NCI-H128 (cell line): ENCODE measurements around the gene PAF1.
"Not testable (repeated sequence)": the region's sequence is repeated elsewhere in the genome, so short reads cannot be mapped to it uniquely, and the experiment has no call there.

Source experiments
- DNase-seq: peaks from one replicate; lab custom pipeline; 2025; ENCODE audit not compliant: unreplicated experiment; lab: John Stamatoyannopoulos, UW

Gene PAF1

DNA sequence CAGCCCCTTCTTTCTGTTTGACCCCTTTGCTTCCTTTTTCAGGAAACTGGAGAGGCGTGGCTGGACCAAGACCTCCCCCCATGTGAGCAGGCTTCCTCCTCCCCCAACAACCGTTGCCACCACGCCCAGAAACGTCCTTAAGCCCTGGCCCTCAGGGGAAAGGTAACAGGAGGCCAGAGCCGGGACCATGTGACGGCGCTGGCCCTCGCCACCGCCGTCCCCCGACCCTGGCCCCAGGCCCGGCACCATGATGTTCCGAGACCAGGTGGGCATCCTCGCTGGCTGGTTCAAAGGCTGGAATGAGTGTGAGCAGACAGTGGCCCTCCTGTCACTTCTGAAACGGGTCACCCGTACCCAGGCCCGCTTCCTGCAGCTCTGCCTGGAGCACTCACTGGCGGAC, 34.3 kb downstream of the PAF1 start:
- no peak for DNase-seq

DNA sequence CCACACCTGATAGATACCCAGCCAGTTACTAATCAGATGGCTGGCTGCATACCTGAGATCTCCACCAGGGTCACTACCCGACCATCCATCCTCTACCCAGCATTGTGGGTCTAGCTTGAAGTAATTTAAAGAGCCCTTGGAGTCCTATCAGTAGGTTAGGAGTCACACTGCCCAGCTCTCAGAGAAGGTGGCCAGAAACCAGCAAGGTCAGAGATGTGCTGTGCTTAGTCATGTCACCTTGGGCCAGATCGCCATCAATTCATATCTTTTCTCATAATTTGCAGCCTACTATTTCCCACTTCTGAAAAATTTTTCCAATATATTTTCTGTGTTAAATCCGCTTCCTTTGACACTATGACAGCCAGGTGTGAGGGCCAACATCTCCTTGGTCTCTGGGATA, 34.8 kb downstream of the PAF1 start:
- no peak for DNase-seq

DNA sequence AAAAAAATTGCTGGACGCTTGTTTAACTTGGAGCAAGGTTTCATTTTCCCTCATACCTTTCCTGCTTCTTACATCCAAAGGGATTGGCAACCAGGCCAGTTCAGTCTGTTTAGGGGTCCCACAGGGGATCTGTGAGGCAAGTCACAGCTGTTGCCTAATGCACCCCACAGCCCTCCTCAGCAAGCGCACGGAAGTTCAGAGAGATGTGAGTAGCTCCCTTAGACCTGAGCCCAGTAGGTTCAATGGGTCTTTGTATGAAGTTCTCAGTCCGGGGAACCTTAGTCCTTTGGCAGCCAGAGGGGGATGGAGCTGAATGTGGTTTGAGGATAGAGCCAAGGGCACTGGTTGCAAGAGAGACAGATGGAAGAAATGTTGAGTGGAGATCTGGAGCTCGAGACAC, 35.7 kb downstream of the PAF1 start:
- no peak for DNase-seq

DNA sequence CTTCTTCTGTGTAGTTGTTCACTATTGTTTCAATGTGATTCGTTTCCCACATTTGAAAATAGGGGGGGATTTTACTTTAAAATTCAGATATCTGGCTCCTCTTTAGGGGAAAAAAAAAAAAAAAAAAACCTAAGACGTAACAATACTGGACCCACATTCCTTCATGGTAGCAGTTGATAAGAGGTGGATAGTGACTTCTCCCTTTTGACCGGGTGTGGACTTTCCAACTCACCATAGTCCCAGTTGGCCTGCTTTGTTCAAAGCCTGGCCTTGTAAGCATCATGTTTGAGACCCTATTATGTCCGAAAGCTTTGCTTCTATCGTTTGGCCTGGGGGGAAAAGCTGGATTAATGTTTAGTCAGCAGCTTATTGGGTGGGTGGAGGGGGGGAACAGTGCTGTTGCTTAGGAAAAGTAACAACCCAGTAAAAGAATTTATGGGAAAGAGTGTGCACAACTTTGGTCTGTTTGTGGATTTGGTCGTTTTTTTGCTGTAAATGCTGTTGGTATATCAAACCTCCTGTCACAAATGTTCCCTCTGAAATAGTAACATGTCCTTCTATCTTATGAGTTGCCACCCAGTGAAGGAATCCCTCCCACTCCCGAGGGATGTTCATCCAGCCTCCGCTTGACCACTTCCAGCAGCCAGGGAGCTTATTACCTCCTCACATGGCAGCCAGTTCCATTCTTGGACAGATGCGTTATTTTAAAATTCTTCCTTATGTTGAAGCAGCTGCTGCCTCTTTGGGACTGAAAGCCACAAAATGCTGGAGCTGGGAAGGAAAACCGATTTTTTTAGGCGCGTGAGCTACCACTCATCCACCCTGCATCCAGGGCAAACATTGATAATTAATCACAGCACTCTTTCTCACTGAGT, 38.3 kb downstream of the PAF1 start:
- no peak for DNase-seq

DNA sequence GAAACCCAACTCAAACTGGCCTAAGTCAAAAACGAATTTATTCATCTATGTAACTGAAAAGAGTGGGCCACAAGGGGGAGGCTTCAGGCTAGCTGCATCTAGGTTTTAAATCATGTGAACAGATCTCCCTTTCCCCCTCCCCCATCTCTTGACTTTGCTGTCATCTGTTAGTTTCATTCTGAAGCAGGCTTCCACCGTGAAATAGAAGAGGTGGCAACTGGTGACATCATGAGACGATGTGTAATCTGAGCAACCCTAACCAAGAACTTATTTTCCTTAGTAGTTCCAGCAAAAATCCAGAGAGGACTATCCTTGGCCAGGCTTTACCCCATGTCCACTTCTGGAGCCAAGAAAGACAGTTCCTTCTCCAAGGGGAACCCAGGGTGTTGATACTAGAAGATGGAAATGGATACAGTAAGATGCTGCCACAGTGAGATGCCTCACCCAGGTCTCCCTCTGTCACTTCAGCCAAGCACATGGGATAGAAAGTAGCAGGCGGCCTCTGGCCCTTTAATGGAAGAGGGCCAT, 39.3 kb downstream of the PAF1 start:
- DNase-seq: no peak

DNA sequence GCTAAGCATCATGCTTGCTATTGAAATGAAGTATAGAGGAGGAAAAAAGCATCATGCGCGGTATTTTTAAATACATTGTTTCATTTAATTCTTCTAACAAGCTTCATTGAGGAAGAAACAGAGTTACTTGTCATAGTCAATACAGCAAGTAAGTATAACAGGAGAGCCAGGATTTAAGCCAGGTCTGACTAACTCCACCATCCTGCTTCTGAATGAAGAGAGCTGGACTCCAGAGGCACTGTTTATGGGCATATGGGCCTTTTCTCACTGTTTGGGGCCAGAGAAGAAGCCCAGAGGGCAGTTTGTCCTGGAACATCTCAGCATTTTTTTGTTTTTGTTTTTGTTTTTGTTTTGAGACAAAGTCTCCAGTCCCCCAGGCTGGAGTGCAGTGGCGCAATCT, 40.8 kb downstream of the PAF1 start:
- no peak for DNase-seq

DNA sequence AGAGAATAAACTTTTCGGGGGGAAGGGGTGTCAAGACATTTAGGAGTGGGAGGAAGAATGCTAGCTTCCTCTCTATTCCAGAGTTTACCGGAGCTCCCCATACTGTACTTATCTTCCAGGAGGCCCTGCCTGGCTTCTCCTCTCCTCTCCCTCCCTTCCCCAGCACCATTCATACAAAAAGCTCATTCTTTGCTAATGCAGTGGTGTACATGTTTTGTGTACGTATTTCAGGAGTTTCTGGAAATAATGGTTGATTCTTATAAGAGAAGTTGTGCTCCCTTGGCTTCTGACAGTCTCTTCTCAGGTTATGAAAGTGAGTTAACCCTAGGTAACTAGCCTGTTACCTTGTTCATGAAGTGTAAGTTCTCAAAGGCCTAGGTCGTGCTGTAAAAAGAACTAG, 41.6 kb downstream of the PAF1 start:
- no peak for DNase-seq

DNA sequence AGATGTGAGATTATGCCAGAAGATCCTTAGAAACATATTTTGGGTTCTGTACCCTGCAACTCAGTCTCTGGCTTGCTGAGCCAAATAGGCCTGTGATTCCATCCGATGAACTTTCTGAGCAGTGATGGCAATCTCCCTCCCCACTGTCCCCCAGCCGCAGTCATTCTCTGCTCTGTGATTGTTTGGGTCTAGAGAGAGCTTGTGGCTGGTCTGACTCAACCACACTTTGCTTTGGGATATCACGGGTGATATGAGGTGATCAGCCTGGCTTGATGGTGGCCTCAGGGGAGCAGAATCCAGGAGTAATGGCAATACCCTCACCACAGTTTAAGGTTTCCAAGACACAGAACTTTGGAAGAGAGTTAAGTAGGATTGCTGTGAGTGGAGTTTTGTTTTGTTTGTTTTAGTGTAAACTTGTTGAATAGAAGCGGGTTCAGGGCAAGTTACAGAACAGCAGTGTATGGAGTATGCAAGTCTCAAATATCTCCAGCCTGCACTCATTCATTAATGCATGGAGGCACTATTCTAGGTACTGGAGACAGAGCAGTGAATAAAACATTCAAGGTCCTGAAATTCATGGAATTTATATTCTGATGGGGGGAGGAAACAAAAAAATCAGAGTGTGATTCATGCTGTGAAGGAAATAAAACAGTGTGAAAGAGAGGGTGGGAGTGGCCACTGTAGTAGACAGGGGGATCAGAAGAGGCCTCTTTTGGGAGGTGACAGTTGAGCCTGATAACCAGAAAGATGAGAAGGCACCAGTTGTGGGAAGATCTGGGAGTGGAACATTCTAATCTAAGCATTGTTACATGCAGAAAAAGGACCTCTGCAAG, 43.4 kb downstream of the PAF1 start:
- no peak for DNase-seq

DNA sequence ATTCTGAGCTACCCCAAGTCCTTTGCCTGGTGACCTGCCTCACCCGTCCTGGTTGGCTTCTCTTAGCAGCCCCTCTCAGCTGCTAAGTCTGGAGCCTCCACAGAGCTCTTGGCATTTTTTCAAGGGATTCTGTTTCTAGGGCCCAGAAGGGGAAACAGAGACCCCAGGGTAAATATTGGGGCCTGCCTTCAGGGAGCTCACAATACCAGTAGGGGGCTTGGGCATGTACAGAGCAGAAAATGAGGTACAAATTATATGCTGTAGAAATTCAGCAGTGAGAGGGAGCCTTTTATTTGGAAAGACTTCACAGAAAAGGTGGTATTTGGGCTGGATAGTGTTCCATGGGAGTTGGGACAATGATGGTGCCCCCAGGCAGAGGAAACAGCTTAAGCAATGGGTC, 45.0 kb downstream of the PAF1 start:
- no peak for DNase-seq

DNA sequence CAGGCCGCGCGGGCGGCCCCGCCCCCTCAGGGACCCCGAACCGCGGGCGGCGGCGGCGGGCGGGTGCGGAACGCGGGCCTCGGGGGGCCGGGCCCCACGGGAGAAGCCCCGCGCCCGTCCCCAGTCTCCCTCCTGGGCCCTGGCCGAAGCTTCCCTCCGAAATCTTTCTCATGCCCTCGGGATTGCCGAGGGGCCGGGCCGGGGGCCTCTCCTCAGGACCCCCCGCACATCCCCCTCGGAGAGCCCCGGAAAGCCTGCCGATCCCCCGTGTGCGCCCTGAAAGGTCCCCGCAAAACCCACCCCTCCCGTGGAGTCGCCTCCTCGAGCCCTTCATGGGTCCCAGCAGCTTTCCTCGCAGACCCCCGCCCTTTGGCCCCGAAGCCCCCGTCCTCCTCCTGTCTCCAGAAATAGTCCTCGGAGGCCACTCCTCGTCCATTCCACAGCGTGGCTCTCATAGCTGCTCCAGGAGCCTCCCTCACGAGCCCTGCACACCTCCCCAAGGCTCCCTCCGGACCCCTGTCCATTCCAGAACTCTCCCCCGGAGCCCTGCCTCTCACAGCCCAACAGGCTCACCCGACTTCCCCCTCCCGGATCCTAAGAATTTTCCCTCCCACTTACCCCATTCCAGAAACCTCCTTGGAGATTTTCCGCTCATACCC, 48.1 kb downstream of the PAF1 start:
- no peak for DNase-seq

DNA sequence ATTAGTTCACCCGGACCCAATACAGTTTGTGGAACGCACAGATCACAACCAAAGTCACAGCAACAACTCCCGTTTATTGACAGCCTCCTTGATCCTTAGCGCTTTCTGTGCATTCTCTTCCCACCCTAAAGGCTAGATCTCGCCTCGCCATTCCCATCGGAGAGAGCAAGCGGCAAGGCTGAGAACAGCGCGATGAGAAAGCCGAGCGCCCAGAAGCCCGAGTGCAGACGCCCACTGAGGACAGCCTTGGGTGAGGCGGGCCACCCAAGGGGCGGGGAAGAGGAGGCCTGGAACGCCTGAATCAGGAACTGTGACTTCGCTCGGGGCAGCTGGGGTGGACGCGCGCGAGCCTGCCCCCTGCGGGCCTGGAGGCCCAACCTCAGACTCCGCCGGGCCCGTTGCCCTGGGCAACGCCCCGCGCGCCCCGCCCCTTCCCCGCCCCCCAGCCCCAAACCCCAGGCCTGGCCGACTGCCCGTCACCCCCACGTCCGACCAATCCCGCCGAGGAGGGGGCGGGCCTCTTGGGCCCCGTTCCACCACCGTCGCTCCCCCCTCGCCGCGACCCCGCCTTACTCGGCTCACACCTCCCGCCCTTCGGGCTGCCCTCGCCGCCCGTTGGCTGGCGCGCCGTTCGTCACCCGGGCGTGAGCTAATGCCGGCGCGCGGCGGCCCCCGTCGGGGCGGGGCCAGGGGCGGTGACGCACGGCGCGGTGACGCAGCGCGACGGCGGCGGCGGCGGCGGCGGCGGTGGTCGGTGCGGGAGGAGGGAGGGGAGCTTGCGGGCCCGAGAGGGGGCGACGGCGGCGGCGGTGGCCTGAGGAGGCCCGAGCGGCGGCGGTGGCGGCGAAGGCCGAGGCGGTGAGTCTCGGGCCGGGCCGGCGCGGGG, 48.9 kb downstream of the PAF1 start, which contains the start of gene SAMD4B:
Gene SAMD4B, plus strand, starts transcription at position 703 of the 886 bp plus-strand sequence. CDS start 14,473 bp downstream, outside the sequence.
- peak; percentile 97 for DNase-seq

DNA sequence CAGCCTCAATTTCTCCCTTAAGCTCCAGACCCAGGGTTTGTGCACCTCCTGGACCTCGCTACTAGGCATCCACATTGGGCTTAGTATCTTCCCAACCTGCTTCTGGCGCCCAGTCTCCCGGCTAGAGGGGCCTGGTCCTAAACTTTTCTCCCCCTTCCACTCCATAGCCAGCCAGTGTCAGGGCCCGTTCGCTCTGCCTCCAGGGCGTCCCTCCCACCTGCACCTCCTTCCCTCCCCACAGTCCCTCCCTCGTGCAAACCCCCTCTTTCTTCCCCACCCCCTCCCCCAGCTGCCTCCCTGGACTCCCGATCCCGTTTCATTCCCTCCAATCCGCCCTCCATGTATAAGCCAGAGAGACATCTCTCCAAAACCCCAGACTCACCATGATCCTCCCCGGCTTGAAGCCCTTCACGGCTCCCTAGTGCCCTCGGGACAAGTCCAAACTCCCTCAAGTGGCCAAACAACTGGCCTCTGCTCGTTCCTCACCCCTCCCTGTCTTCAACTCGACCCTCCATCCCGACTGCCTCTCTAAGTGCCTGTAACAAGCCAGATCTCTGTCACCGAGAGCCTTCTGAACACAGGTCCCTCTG, 49.7 kb downstream of the PAF1 start:
- no peak for DNase-seq

DNA sequence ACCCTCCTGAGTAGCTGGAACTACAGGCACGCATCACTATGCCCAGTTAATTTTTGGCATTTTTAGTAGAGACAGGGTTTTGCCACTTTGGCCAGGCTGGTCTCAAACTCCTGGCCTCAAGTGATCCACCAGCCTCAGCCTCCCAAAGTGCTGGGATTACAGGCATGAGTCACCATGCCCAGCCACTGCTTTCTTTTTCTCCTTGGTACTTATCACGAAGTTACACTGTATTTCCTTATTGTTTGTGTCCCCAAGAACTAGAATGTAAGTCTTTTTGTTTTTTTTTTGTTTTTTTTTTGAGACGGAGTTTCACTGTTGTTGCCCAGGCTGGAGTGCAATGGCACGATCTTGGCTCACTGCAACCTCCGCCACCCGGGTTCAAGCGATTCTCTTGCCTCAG, 50.8 kb downstream of the PAF1 start:
- DNase-seq: not testable (repeated sequence)

DNA sequence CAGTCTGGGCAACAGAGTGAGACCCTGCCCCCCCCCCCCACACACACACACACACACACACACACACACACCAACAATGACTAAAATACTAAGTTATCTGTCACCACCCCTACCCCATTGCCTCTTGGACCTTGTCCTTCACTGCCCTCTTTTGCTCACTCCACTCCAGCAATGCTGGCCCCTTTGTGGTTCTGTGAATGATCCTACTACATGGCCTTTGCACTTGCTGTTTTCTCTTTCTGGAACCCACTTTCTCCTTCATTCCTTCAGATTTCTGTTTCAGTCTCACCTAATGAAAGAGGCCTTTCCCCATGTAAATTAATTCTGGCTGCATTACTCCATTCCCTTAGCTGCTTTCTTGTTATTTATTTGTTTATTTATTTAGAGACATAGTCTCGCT, 51.2 kb downstream of the PAF1 start:
- no peak for DNase-seq

DNA sequence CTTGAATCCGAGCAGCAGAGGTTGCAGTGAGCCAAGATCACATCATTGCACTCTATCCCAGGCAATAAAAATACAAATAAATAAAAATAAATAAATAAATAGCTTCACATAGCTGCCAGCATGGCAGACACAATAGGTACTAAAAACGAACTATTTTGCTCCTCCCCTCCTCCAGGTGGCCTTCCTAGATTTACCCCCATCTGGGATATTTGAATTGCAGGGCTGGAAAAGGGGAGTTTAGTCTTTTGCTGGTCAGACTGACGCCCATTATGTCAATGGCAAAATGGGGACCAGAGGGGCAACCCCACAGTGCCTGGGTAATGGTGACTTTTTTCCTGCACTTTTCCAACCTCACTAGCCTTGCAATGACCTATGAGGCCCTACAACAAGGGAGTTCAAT, 54.4 kb downstream of the PAF1 start:
- no peak for DNase-seq
